ENCODE results near the gene UNC93A. TPM values are rescaled to one million over a fixed set of nuclear protein-coding genes. Genes with fewer than 3 reads are reported as not detected.
"Not testable (repeated sequence)": the region's sequence is repeated elsewhere in the genome, so short reads cannot be mapped to it uniquely, and the experiment has no call there.

The UNC93A gene
- total RNA-seq, 1 donor, result not detected

GRCh38 chr6:167252271-167252670 is 38.8 kb upstream of the UNC93A start:
- Histone ChIP-seq H3K4me2 (ENCODE audit: insufficient read depth, low read length) (no peak overlapping the region), H3K4me1 (ENCODE audit: insufficient read depth, low read length) (no peaks in the 10 kb centered on the region), H3K36me3 (ENCODE audit: insufficient read depth, low read length) (no peaks in the 10 kb centered on the region), H3K27me3 (ENCODE audit: insufficient read depth, low read length) (no peaks in the 10 kb centered on the region), H2AFZ (ENCODE audit: low read length) (no peak overlapping the region), H3K9me3 (ENCODE audit: low read depth, low read length) (no peaks in the 10 kb centered on the region), H4K20me1 (ENCODE audit: insufficient read depth, low read length) (no peaks in the 10 kb centered on the region), H3K27ac (ENCODE audit: low read depth, low read length) (no peak overlapping the region), H3K4me3 (ENCODE audit: insufficient read depth, low read length) (no peak overlapping the region), H3K79me2 (ENCODE audit: insufficient read depth, low read length) (no peaks in the 10 kb centered on the region)
- no peak for DNase-seq (ENCODE audit: insufficient read length, low spot score, missing footprints)
- no peak for TF ChIP-seq CTCF (IDR thresholded peaks at IDR 0.05; ENCODE audit: extremely low read depth, low read depth, low read length)

- H3K4me1 ChIP-seq (ENCODE audit: insufficient read depth, low read length), result no peaks in the 10 kb centered on the region
- H3K79me2 ChIP-seq (ENCODE audit: insufficient read depth, low read length), result no peaks in the 10 kb centered on the region
- no peak for TF ChIP-seq CTCF (IDR thresholded peaks at IDR 0.05; ENCODE audit: extremely low read depth, low read depth, low read length)
- H2AFZ ChIP-seq (ENCODE audit: low read length), result no peak overlapping the region
- no peaks in the 10 kb centered on the region for H3K36me3 ChIP-seq (ENCODE audit: insufficient read depth, low read length)
- H3K27ac ChIP-seq (ENCODE audit: low read depth, low read length), result no peak overlapping the region
- no peaks in the 10 kb centered on the region for H3K27me3 ChIP-seq (ENCODE audit: insufficient read depth, low read length)
- no peaks in the 10 kb centered on the region for H4K20me1 ChIP-seq (ENCODE audit: insufficient read depth, low read length)
- no peak overlapping the region for H3K4me3 ChIP-seq (ENCODE audit: insufficient read depth, low read length)
- no peaks in the 10 kb centered on the region for H3K9me3 ChIP-seq (ENCODE audit: low read depth, low read length)
- DNase-seq (ENCODE audit: insufficient read length, low spot score, missing footprints), result no peak
- no peak overlapping the region for H3K4me2 ChIP-seq (ENCODE audit: insufficient read depth, low read length)
Observed at GRCh38 chr6:167255918-167256553, 35.1 kb upstream of the UNC93A start.

- Histone ChIP-seq H3K36me3 (ENCODE audit: insufficient read depth, low read length) (no peaks in the 10 kb centered on the region), H3K27ac (ENCODE audit: low read depth, low read length) (no peak overlapping the region), H2AFZ (ENCODE audit: low read length) (no peak overlapping the region), H4K20me1 (ENCODE audit: insufficient read depth, low read length) (no peaks in the 10 kb centered on the region), H3K4me3 (ENCODE audit: insufficient read depth, low read length) (no peak overlapping the region), H3K79me2 (ENCODE audit: insufficient read depth, low read length) (no peaks in the 10 kb centered on the region), H3K27me3 (ENCODE audit: insufficient read depth, low read length) (no peaks in the 10 kb centered on the region), H3K4me2 (ENCODE audit: insufficient read depth, low read length) (no peak overlapping the region), H3K9me3 (ENCODE audit: low read depth, low read length) (no peaks in the 10 kb centered on the region), H3K4me1 (ENCODE audit: insufficient read depth, low read length) (no peaks in the 10 kb centered on the region)
- TF ChIP-seq CTCF (IDR thresholded peaks at IDR 0.05; ENCODE audit: extremely low read depth, low read depth, low read length), result no peak
- DNase-seq (ENCODE audit: insufficient read length, low spot score, missing footprints), result no peak
Observed at GRCh38 chr6:167258646-167259045, 32.5 kb upstream of the UNC93A start.

DNA sequence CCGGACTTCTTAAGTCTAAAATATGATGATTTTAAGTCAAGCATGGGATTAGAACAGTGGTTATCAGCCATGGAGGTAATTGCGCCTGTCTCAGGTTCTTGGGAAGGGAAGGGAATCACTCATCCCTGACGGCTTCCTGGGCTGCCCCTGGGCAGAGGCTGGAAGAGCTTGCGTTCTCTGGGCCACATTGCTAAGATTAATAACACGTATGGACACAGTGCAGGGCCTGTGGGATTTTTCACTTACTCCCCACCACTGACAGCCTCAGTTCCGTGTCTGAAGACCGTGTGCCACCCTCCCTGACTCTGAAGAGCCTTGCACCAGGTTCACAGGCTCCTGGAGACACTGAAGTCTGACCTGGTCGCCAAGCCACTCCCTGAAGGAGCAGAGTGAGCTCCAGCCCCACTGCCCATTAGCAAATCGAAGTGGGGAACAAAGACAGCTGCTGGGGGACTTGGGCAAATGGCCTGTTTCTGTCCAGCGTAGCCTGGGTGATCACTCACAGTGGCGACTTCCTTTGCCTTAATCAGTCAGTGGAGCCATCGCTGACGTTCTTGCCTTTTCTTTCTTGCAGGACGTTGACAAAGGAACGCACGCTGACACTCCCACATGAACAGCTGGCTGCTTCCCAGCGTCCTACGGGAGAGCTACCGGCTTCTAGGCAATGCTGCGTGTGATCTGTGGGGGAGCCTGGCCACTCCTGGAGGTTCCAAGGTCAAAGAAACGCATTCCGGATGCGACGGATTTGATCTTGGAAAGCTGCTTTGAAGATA is 24.9 kb upstream of the UNC93A start:
- H3K4me1 ChIP-seq (ENCODE audit: insufficient read depth, low read length); H3K79me2 ChIP-seq (ENCODE audit: insufficient read depth, low read length); H3K4me2 ChIP-seq (ENCODE audit: insufficient read depth, low read length); DNase-seq (ENCODE audit: insufficient read length, low spot score, missing footprints); H2AFZ ChIP-seq (ENCODE audit: low read length); H4K20me1 ChIP-seq (ENCODE audit: insufficient read depth, low read length); H3K27ac ChIP-seq (ENCODE audit: low read depth, low read length); H3K9me3 ChIP-seq (ENCODE audit: low read depth, low read length); H3K36me3 ChIP-seq (ENCODE audit: insufficient read depth, low read length); H3K27me3 ChIP-seq (ENCODE audit: insufficient read depth, low read length); H3K4me3 ChIP-seq (ENCODE audit: insufficient read depth, low read length): not testable (repeated sequence)
